H9 (cell line): Measurements from ENCODE around the gene MT1A. TPM values are rescaled to one million over a fixed set of nuclear protein-coding genes. Genes with fewer than 3 reads are reported as not detected.

Experiments
- DNase-seq: peaks from one replicate; pipeline ENCODE4 v3.0.0-alpha.2; 2017
- H2AFZ ChIP-seq: one replicate; pipeline ENCODE4 v1.6.1; 2013; ENCODE audit warnings: mild to moderate bottlenecking, low read length, control low read depth, moderate library complexity
- H2AK5ac ChIP-seq: 2 replicates; pipeline ENCODE4 v1.6.1; 2013; ENCODE audit warnings: low read length, control low read depth, mixed read lengths; ENCODE audit not compliant: insufficient read length
- H2BK120ac ChIP-seq: one replicate; pipeline ENCODE4 v1.6.1; 2013; ENCODE audit warnings: low read depth, mild to moderate bottlenecking, low read length, control low read depth, inconsistent platforms; ENCODE audit not compliant: poor library complexity, severe bottlenecking
- H2BK12ac ChIP-seq: 2 replicates; pipeline ENCODE4 v1.6.1; 2013; ENCODE audit warnings: low read length, control low read depth, mixed read lengths, low read depth; ENCODE audit not compliant: insufficient read length
- H2BK15ac ChIP-seq: 2 replicates; pipeline ENCODE4 v1.6.1; 2013; ENCODE audit warnings: low read depth, low read length, control low read depth
- H2BK20ac ChIP-seq: one replicate; pipeline ENCODE4 v1.6.1; 2013; ENCODE audit warnings: low read depth, mild to moderate bottlenecking, low read length, control low read depth, inconsistent platforms; ENCODE audit not compliant: poor library complexity, severe bottlenecking
- H2BK5ac ChIP-seq: 2 replicates; pipeline ENCODE4 v1.6.1; 2013; ENCODE audit warnings: low read length, control low read depth, mixed read lengths; ENCODE audit not compliant: insufficient read length
- H3K14ac ChIP-seq: 2 replicates; pipeline ENCODE4 v1.6.1; 2013; ENCODE audit warnings: low read length, control low read depth; ENCODE audit not compliant: insufficient read depth
- H3K18ac ChIP-seq: 2 replicates; pipeline ENCODE4 v1.6.1; 2013; ENCODE audit warnings: low read depth, mild to moderate bottlenecking, mixed read lengths, low read length, control low read depth; ENCODE audit not compliant: insufficient read length
- H3K23ac ChIP-seq: 2 replicates; pipeline ENCODE4 v1.6.1; 2013; ENCODE audit warnings: low read length, control low read depth, mixed read lengths, low read depth; ENCODE audit not compliant: insufficient read length
- H3K23me2 ChIP-seq: 2 replicates; pipeline ENCODE4 v1.6.1; 2013; ENCODE audit warnings: low read depth, mild to moderate bottlenecking, mixed read lengths, low read length, control low read depth; ENCODE audit not compliant: insufficient read length, poor library complexity, severe bottlenecking
- H3K27ac ChIP-seq: 2 replicates; pipeline ENCODE4 v1.5.1; 2013; ENCODE audit warnings: low read length, control low read depth, mixed read lengths, low read depth; ENCODE audit not compliant: insufficient read length
- H3K27me3 ChIP-seq: 2 replicates; pipeline ENCODE4 v1.6.1; 2013; ENCODE audit warnings: low read length, control low read depth, inconsistent platforms; ENCODE audit not compliant: insufficient read depth
- H3K4ac ChIP-seq: 2 replicates; pipeline ENCODE4 v1.6.1; 2013; ENCODE audit warnings: low read depth, mild to moderate bottlenecking, control low read depth, inconsistent platforms, low read length, moderate library complexity
- H3K4me1 ChIP-seq: 2 replicates; pipeline ENCODE4 v1.6.1; 2013; ENCODE audit warnings: low read length, control low read depth, inconsistent platforms; ENCODE audit not compliant: insufficient read depth
- H3K4me2 ChIP-seq: 2 replicates; pipeline ENCODE4 v1.6.1; 2013; ENCODE audit warnings: low read length, control low read depth, mixed read lengths; ENCODE audit not compliant: insufficient read length, insufficient read depth
- H3K56ac ChIP-seq: 2 replicates; pipeline ENCODE4 v1.6.1; 2013; ENCODE audit warnings: low read depth, mild to moderate bottlenecking, mixed read lengths, low read length, control low read depth; ENCODE audit not compliant: insufficient read length
- H3K79me1 ChIP-seq: 2 replicates; pipeline ENCODE4 v1.6.1; 2013; ENCODE audit warnings: low read depth, mild to moderate bottlenecking, moderate library complexity, low read length, control low read depth, inconsistent platforms; ENCODE audit not compliant: insufficient read depth, poor library complexity, severe bottlenecking
- H3K79me2 ChIP-seq: 2 replicates; pipeline ENCODE4 v1.6.1; 2013; ENCODE audit warnings: low read length, control low read depth, inconsistent platforms; ENCODE audit not compliant: insufficient read depth
- H3K9ac ChIP-seq: 2 replicates; pipeline ENCODE4 v1.6.1; 2013; ENCODE audit warnings: low read length, control low read depth, mixed read lengths; ENCODE audit not compliant: insufficient read length; ENCODE audit errors: extremely low read depth
- H3K9me3 ChIP-seq: one replicate; pipeline ENCODE4 v1.6.1; 2013; ENCODE audit warnings: low read depth, low read length, inconsistent platforms; ENCODE audit not compliant: control insufficient read depth
- H3T11ph ChIP-seq: one replicate; pipeline ENCODE4 v1.6.1; 2013; ENCODE audit warnings: mild to moderate bottlenecking, low read length, control low read depth, inconsistent platforms
- H4K20me1 ChIP-seq: one replicate; pipeline ENCODE4 v1.6.1; 2013; ENCODE audit not compliant: control insufficient read depth, insufficient read length, insufficient read depth
- H4K5ac ChIP-seq: 2 replicates; pipeline ENCODE4 v1.6.1; 2013; ENCODE audit warnings: low read depth, mild to moderate bottlenecking, mixed read lengths, low read length, control low read depth; ENCODE audit not compliant: insufficient read length
- H4K8ac ChIP-seq: replicated peaks from 2 replicates; pipeline ENCODE4 v1.6.1; 2013; ENCODE audit warnings: low read length, control low read depth, mixed read lengths, low read depth; ENCODE audit not compliant: insufficient read length
- H4K91ac ChIP-seq: 2 replicates; pipeline ENCODE4 v1.6.1; 2013; ENCODE audit warnings: low read depth, mild to moderate bottlenecking, moderate library complexity, mixed read lengths, low read length, control low read depth; ENCODE audit not compliant: insufficient read length
- H3K27ac Mint-ChIP-seq, 3 experiments: 2 replicates in 2 of 3; 3 replicates in 1 of 3; pipeline ENCODE4 v1.8.0; 2020 to 2021; ENCODE audit warnings: mixed read lengths in 3 of 3, mild to moderate bottlenecking in 1 of 3, moderate library complexity in 1 of 3
- H3K27me3 Mint-ChIP-seq: 2 replicates; pipeline ENCODE4 v1.8.0; 2021; ENCODE audit warnings: low read depth, mild to moderate bottlenecking, moderate library complexity, mixed read lengths
- H3K36me3 Mint-ChIP-seq, 3 experiments: 2 replicates in 2 of 3; 3 replicates in 1 of 3; pipeline ENCODE4 v1.8.0; 2020 to 2021; ENCODE audit warnings: low read depth in 3 of 3, mixed read lengths in 3 of 3; ENCODE audit not compliant: insufficient read depth in 1 of 3
- H3K4me1 Mint-ChIP-seq, 2 experiments: 2 replicates each; pipeline ENCODE4 v1.8.0; 2020; ENCODE audit warnings: mixed read lengths in 2 of 2
- H3K4me3 Mint-ChIP-seq, 2 experiments: 2 replicates in 1 of 2; 3 replicates in 1 of 2; pipeline ENCODE4 v1.8.0; 2020 to 2021; ENCODE audit warnings: mild to moderate bottlenecking in 2 of 2, mixed read lengths in 2 of 2, moderate library complexity in 1 of 2
- H3K9me3 Mint-ChIP-seq, 2 experiments: 2 replicates in 1 of 2; 3 replicates in 1 of 2; pipeline ENCODE4 v1.8.0; 2020; ENCODE audit warnings: mild to moderate bottlenecking in 2 of 2, mixed read lengths in 2 of 2, moderate library complexity in 1 of 2
- WGBS: extraction: QIAGEN DNeasy Blood & Tissue Kit; methylation state at CpG from one replicate; pipeline ENCODE4 v1.1.7; 2013; ENCODE audit warnings: missing lambda C conversion rate, low lambda C conversion rate, mixed read lengths; ENCODE audit not compliant: insufficient read length; ENCODE audit errors: extremely low coverage; 5-methylcytosine and 5-hydroxymethylcytosine counted together
- total RNA-seq: library from RNA; stranded (reverse); gene quantifications from 2 replicates; pipeline ENCODE4 v1.2.1, GENCODE V29; 2021
- TF ChIP-seq, protein P1 (sequence below): fragments of 200-600 bp; sonication (generic); conservative IDR thresholded peaks from 3 replicates; pipeline ENCODE4 v1.8.0; 2021; ENCODE audit warnings: antibody characterized with exemption, mild to moderate bottlenecking

The MT1A gene
- total RNA-seq, 1 experiment from 2014 or later, result not detected

DNA sequence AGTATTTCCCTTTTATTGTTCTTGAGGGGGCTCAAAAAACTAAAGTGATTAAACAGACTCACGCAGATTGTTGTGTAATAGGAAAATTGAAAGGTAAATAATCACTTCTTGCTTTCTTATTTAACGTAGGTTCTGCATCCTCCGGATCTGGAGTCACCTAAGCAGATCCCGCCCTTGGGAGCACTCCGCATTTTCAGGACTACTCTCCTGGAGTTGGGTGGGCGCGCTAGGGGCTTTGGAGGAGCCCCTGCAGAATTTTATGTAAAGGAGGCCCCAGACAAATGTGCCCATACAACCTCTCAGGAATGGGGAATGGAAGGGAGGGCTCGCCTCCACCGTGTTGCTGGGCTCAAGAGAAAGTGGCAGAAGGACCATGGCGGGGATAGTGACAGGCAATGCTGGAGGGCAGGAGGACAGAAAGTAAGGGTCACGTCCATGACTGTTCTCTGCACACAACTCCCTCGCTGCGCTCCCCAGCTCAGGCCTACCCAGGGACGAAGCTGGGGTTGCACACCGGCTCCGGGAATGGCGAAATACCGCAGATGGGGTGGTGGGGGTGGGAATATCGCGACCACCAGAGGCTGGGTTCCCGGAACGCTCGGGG lies 21.8 kb upstream of the MT1A start:
- no peak overlapping the region for H3K23ac ChIP-seq
- no peak overlapping the region for H4K5ac ChIP-seq
- H3K23me2 ChIP-seq, result peaks cover 8% of the 10 kb centered on the region
- H2BK5ac ChIP-seq, result no peak overlapping the region
- H3K18ac ChIP-seq, result no peak overlapping the region
- no peak overlapping the region for H3K56ac ChIP-seq
- peaks cover 44% of the 10 kb centered on the region; the same call in 1 of the 2 replicates for H3K27me3 ChIP-seq
- no peak overlapping the region for H3K9ac ChIP-seq
- H3K79me2 ChIP-seq, result no peaks in the 10 kb centered on the region
- H2BK12ac ChIP-seq, result no peak overlapping the region
- TF ChIP-seq, protein P1, sequence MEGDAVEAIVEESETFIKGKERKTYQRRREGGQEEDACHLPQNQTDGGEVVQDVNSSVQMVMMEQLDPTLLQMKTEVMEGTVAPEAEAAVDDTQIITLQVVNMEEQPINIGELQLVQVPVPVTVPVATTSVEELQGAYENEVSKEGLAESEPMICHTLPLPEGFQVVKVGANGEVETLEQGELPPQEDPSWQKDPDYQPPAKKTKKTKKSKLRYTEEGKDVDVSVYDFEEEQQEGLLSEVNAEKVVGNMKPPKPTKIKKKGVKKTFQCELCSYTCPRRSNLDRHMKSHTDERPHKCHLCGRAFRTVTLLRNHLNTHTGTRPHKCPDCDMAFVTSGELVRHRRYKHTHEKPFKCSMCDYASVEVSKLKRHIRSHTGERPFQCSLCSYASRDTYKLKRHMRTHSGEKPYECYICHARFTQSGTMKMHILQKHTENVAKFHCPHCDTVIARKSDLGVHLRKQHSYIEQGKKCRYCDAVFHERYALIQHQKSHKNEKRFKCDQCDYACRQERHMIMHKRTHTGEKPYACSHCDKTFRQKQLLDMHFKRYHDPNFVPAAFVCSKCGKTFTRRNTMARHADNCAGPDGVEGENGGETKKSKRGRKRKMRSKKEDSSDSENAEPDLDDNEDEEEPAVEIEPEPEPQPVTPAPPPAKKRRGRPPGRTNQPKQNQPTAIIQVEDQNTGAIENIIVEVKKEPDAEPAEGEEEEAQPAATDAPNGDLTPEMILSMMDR, result no peak
- H3T11ph ChIP-seq, result no peak overlapping the region
- no peak overlapping the region for H3K4ac ChIP-seq
- H2AFZ ChIP-seq, result no peak overlapping the region
- no CpG with 5 or more reads among the region's 23 CpGs for WGBS
- no peaks in the 10 kb centered on the region; the same call in 1 of the 2 replicates for H3K4me1 ChIP-seq
- H3K14ac ChIP-seq, result no peak overlapping the region
- H3K27ac Mint-ChIP-seq, result peak overlapping the region in 1 of 3 experiments; percentile 76; a peak in 1 of 7 replicates
- no peak overlapping the region for H2BK120ac ChIP-seq
- DNase-seq, result no peak
- H3K9me3 Mint-ChIP-seq, result peaks cover 0 to 5% of the 10 kb centered on the region in 2 experiments; a peak in 1 of 5 replicates
- peaks cover 0 to 2% (median 0%) of the 10 kb centered on the region in 3 experiments; a peak in 2 of 7 replicates for H3K36me3 Mint-ChIP-seq
- no peak overlapping the region for H3K27ac ChIP-seq
- no peak overlapping the region for H2AK5ac ChIP-seq
- H3K4me3 Mint-ChIP-seq, result peak overlapping the region; percentile 72 to 89
- no peaks in the 10 kb centered on the region for H3K9me3 ChIP-seq
- peaks cover 33 to 48% of the 10 kb centered on the region in 2 experiments for H3K4me1 Mint-ChIP-seq
- H4K8ac ChIP-seq, result no peak overlapping the region
- H2BK15ac ChIP-seq, result no peak overlapping the region
- no peaks in the 10 kb centered on the region for H4K20me1 ChIP-seq
- no peak overlapping the region for H2BK20ac ChIP-seq
- H3K79me1 ChIP-seq, result no peaks in the 10 kb centered on the region
- H4K91ac ChIP-seq, result no peak overlapping the region
- H3K4me2 ChIP-seq, result peak overlapping the region; percentile 60
- peaks cover 78% of the 10 kb centered on the region for H3K27me3 Mint-ChIP-seq
